Embryonic facial prominence (tissue), 1 donor: ENCODE data around the gene KY.

Experiments used
- DNase-seq: peaks from one replicate; pipeline ENCODE4 v3.0.0-alpha.2; 2016; ENCODE audit errors: extremely low spot score

Gene KY

GRCh38 chr3:134619884-134620445, 30.9 kb downstream of the KY start:
- no peak for DNase-seq

GRCh38 chr3:134619301-134619615, 31.6 kb downstream of the KY start:
- no peak for DNase-seq

GRCh38 chr3:134618478-134619300, 32.1 kb downstream of the KY start:
- no peak for DNase-seq

GRCh38 chr3:134617608-134618477, 33.0 kb downstream of the KY start:
- DNase-seq = no peak

- DNase-seq = no peak
Observed at GRCh38 chr3:134615743-134616142, 35.1 kb downstream of the KY start.

- no peak for DNase-seq
Observed at GRCh38 chr3:134614955-134615354, 35.9 kb downstream of the KY start.

GRCh38 chr3:134613006-134613520, 37.8 kb downstream of the KY start:
- DNase-seq = no peak

GRCh38 chr3:134611516-134611915, 39.3 kb downstream of the KY start:
- DNase-seq = no peak

GRCh38 chr3:134610432-134611385, 40.1 kb downstream of the KY start:
- DNase-seq = no peak

- no peak for DNase-seq
Observed at GRCh38 chr3:134609821-134610431, 40.9 kb downstream of the KY start.

GRCh38 chr3:134608771-134609435, 41.9 kb downstream of the KY start:
- no peak for DNase-seq

- DNase-seq = no peak
Observed at GRCh38 chr3:134608023-134608770, 42.6 kb downstream of the KY start.

GRCh38 chr3:134607054-134608022, 43.5 kb downstream of the KY start:
- DNase-seq = no peak

- no peak for DNase-seq
Observed at GRCh38 chr3:134606033-134607025, 44.5 kb downstream of the KY start.

- DNase-seq = no peak
Observed at GRCh38 chr3:134605556-134605955, 45.3 kb downstream of the KY start.

GRCh38 chr3:134603956-134604355, 46.9 kb downstream of the KY start:
- no peak for DNase-seq

GRCh38 chr3:134603480-134603879, 47.3 kb downstream of the KY start:
- DNase-seq = no peak
